BLaER1 treated with 17β-estradiol and CSF1 and Interleukin-3, amounts not matched to agents 10 nM and 100 nM (cell line): ENCODE data around the gene PRXL2C.

Experiments used
- H3K27ac ChIP-seq, 11 experiments: shearing (Covaris generic); formaldehyde crosslinking; 2 replicates each; pipeline ENCODE4 v1.8.1; 2022
- H3K27me3 ChIP-seq, 11 experiments: shearing (Covaris generic); formaldehyde crosslinking; 2 replicates each; pipeline ENCODE4 v1.8.1; 2022
- H3K36me3 ChIP-seq, 11 experiments: shearing (Covaris generic); formaldehyde crosslinking; 2 replicates each; pipeline ENCODE4 v1.8.1; 2022
- H3K4me1 ChIP-seq, 10 experiments: shearing (Covaris generic); formaldehyde crosslinking; 2 replicates each; pipeline ENCODE4 v1.8.1; 2022
- H3K4me2 ChIP-seq, 11 experiments: shearing (Covaris generic); formaldehyde crosslinking; 2 replicates each; pipeline ENCODE4 v1.8.1; 2022
- H3K4me3 ChIP-seq, 10 experiments: shearing (Covaris generic); formaldehyde crosslinking; 2 replicates each; pipeline ENCODE4 v1.8.1; 2022
- H3K9ac ChIP-seq, 11 experiments: shearing (Covaris generic); formaldehyde crosslinking; 2 replicates each; pipeline ENCODE4 v1.8.1; 2022
- H3K9me3 ChIP-seq, 11 experiments: shearing (Covaris generic); formaldehyde crosslinking; replicated peaks in 1 of 11; 2 replicates each; pipeline ENCODE4 v1.8.1; 2022
- H4K20me1 ChIP-seq, 11 experiments: shearing (Covaris generic); formaldehyde crosslinking; 2 replicates each; pipeline ENCODE4 v1.8.1; 2022
- Cebpa-rat ChIP-seq, 11 experiments: shearing (Covaris generic); IDR thresholded peaks; 2 replicates each; pipeline ENCODE4 v1.8.1; 2022

The PRXL2C gene

GRCh38 chr9:96626912-96627311, 28.2 kb downstream of the PRXL2C start:
- Histone ChIP-seq H3K27me3 (no peaks in the 10 kb centered on the region), H3K9me3 (no peaks in the 10 kb centered on the region), H3K4me2 (no peak overlapping the region), H3K4me1 (peaks cover 0 to 2% (median under 1%) of the 10 kb centered on the region in 10 experiments; a peak in 7 of 20 replicates), H3K27ac (no peak overlapping the region), H3K4me3 (no peak overlapping the region), H4K20me1 (no peaks in the 10 kb centered on the region; a peak in 1 of 22 replicates), H3K36me3 (no peaks in the 10 kb centered on the region), H3K9ac (no peak overlapping the region)
- no peak for TF ChIP-seq Cebpa-rat (IDR thresholded peaks at IDR 0.05)

- H3K9me3 ChIP-seq = peaks cover 0 to 14% (median 9%) of the 10 kb centered on the region in 11 experiments; a peak in 9 of 22 replicates
- peaks cover 3 to 23% (median 15%) of the 10 kb centered on the region in 10 experiments; a peak in 17 of 20 replicates for H3K4me1 ChIP-seq
- H3K27me3 ChIP-seq = peaks cover 0 to 19% (median 15%) of the 10 kb centered on the region in 11 experiments; a peak in 19 of 22 replicates
- peak overlapping the region in 8 of 11 experiments; percentile 7 to 77 (median 40); a peak in 14 of 22 replicates for H3K4me2 ChIP-seq
- H3K4me3 ChIP-seq = no peak overlapping the region
- no peak for TF ChIP-seq Cebpa-rat (IDR thresholded peaks at IDR 0.05)
- peaks cover 0 to 5% (median 0%) of the 10 kb centered on the region in 11 experiments; a peak in 1 of 22 replicates for H4K20me1 ChIP-seq
- H3K36me3 ChIP-seq = no peaks in the 10 kb centered on the region
- no peak overlapping the region for H3K9ac ChIP-seq
- H3K27ac ChIP-seq = no peak overlapping the region
Measured at GRCh38 chr9:96621618-96622017, 33.5 kb downstream of the PRXL2C start.

GRCh38 chr9:96620832-96621269, 34.3 kb downstream of the PRXL2C start:
- Histone ChIP-seq H3K4me2 (peak overlapping the region in 9 of 11 experiments; percentile 2 to 77 (median 30); a peak in 14 of 22 replicates), H3K4me3 (no peak overlapping the region), H3K36me3 (no peaks in the 10 kb centered on the region)

GRCh38 chr9:96620181-96620514, 35.0 kb downstream of the PRXL2C start:
- no peaks in the 10 kb centered on the region for H3K36me3 ChIP-seq
- peaks cover 0 to 14% (median 9%) of the 10 kb centered on the region in 11 experiments; a peak in 9 of 22 replicates for H3K9me3 ChIP-seq
- no peak overlapping the region for H3K27ac ChIP-seq
- H3K27me3 ChIP-seq = peaks cover 0 to 19% (median 15%) of the 10 kb centered on the region in 11 experiments; a peak in 19 of 22 replicates
- peaks cover 0 to 5% (median 0%) of the 10 kb centered on the region in 11 experiments; a peak in 1 of 22 replicates for H4K20me1 ChIP-seq
- peak overlapping the region; percentile 65 to 75 (median 68); a peak in 19 of 20 replicates for H3K4me3 ChIP-seq
- no peak overlapping the region for H3K9ac ChIP-seq
- H3K4me1 ChIP-seq = peaks cover 9 to 23% (median 15%) of the 10 kb centered on the region in 10 experiments; a peak in 19 of 20 replicates
- peak overlapping the region in 10 of 11 experiments; percentile 62 to 87 (median 80); a peak in 21 of 22 replicates for H3K4me2 ChIP-seq
- TF ChIP-seq Cebpa-rat (IDR thresholded peaks at IDR 0.05) = no peak

More at GRCh38 chr9:96620832-96621269, 34.3 kb downstream of the PRXL2C start:
- Histone ChIP-seq H4K20me1 (peaks cover 0 to 5% (median 0%) of the 10 kb centered on the region in 11 experiments; a peak in 1 of 22 replicates), H3K27ac (no peak overlapping the region), H3K4me1 (peaks cover 9 to 23% (median 15%) of the 10 kb centered on the region in 10 experiments; a peak in 19 of 20 replicates), H3K9me3 (peaks cover 0 to 14% (median 9%) of the 10 kb centered on the region in 11 experiments; a peak in 9 of 22 replicates), H3K27me3 (peaks cover 0 to 19% (median 15%) of the 10 kb centered on the region in 11 experiments; a peak in 19 of 22 replicates), H3K9ac (no peak overlapping the region)
- TF ChIP-seq Cebpa-rat (IDR thresholded peaks at IDR 0.05) = no peak

- Histone ChIP-seq H3K9ac (peak within 1 kb of the TSS; percentile 63 to 81 (median 77)), H3K4me1 (peaks cover 9 to 23% (median 15%) of the 10 kb centered on the region in 10 experiments; a peak in 19 of 20 replicates), H3K4me3 (peak within 1 kb of the TSS; percentile 65 to 75 (median 68)), H3K9me3 (peaks cover 0 to 14% (median 9%) of the 10 kb centered on the region in 11 experiments; a peak in 9 of 22 replicates), H3K36me3 (no peaks in the 10 kb centered on the region), H3K27ac (peak within 1 kb of the TSS; percentile 20 to 62 (median 49); a peak in 16 of 22 replicates), H3K4me2 (peak within 1 kb of the TSS; percentile 62 to 87 (median 80)), H3K27me3 (peaks cover 0 to 19% (median 15%) of the 10 kb centered on the region in 11 experiments; a peak in 19 of 22 replicates), H4K20me1 (peaks cover 0 to 5% (median 0%) of the 10 kb centered on the region in 11 experiments; a peak in 1 of 22 replicates)
- TF ChIP-seq Cebpa-rat (IDR thresholded peaks at IDR 0.05) = no peak
Measured at GRCh38 chr9:96619491-96620180, 35.5 kb downstream of the PRXL2C start, which contains the start of gene CDC14B. CDC14B (minus strand) TSS chr9:96619843; CDS start chr9:96619378, 465 bp downstream.

- Histone ChIP-seq H3K4me1 (peaks cover 9 to 23% (median 15%) of the 10 kb centered on the region in 10 experiments; a peak in 19 of 20 replicates), H3K4me3 (peak overlapping the region; percentile 65 to 75 (median 68)), H3K27ac (peak overlapping the region; percentile 20 to 62 (median 49); a peak in 16 of 22 replicates), H3K36me3 (no peaks in the 10 kb centered on the region), H3K27me3 (peaks cover 0 to 19% (median 15%) of the 10 kb centered on the region in 11 experiments; a peak in 19 of 22 replicates), H3K9ac (peak overlapping the region; percentile 63 to 81 (median 77)), H4K20me1 (peaks cover 0 to 5% (median 0%) of the 10 kb centered on the region in 11 experiments; a peak in 1 of 22 replicates), H3K9me3 (peaks cover 0 to 14% (median 9%) of the 10 kb centered on the region in 11 experiments; a peak in 9 of 22 replicates), H3K4me2 (peak overlapping the region; percentile 62 to 87 (median 80))
- no peak for TF ChIP-seq Cebpa-rat (IDR thresholded peaks at IDR 0.05)
Measured at GRCh38 chr9:96619124-96619465, 36.0 kb downstream of the PRXL2C start.

GRCh38 chr9:96618209-96619123, 36.7 kb downstream of the PRXL2C start:
- H3K4me3 ChIP-seq = peak overlapping the region; percentile 65 to 75 (median 68)
- peaks cover 0 to 5% (median 0%) of the 10 kb centered on the region in 11 experiments; a peak in 1 of 22 replicates for H4K20me1 ChIP-seq
- peak overlapping the region; percentile 62 to 87 (median 80) for H3K4me2 ChIP-seq
- peak overlapping the region in 6 of 11 experiments; percentile 20 to 62 (median 51); a peak in 6 of 22 replicates for H3K27ac ChIP-seq
- H3K9ac ChIP-seq = peak overlapping the region; percentile 63 to 81 (median 77)
- no peaks in the 10 kb centered on the region for H3K36me3 ChIP-seq
- TF ChIP-seq Cebpa-rat (IDR thresholded peaks at IDR 0.05) = no peak
- peaks cover 0 to 19% (median 15%) of the 10 kb centered on the region in 11 experiments; a peak in 19 of 22 replicates for H3K27me3 ChIP-seq
- peaks cover 9 to 23% (median 15%) of the 10 kb centered on the region in 10 experiments; a peak in 19 of 20 replicates for H3K4me1 ChIP-seq
- H3K9me3 ChIP-seq = peaks cover 0 to 14% (median 9%) of the 10 kb centered on the region in 11 experiments; a peak in 9 of 22 replicates
